Stomach smooth muscle (tissue), 2 donors: Measurements from ENCODE around the gene SLC22A14.

Experiments used
- H3K27ac ChIP-seq: one replicate; pipeline ENCODE4 v1.7.0; 2013; ENCODE audit warnings: mild to moderate bottlenecking, low read length, inconsistent platforms
- H3K27me3 ChIP-seq, 2 donors: one replicate each; pipeline ENCODE4 v1.7.0; 2013; ENCODE audit warnings: low read length in 2 of 2; ENCODE audit not compliant: insufficient read depth in 2 of 2, control insufficient read depth in 1 of 2
- H3K36me3 ChIP-seq, 2 donors: one replicate each; pipeline ENCODE4 v1.7.0; 2013; ENCODE audit warnings: low read length in 2 of 2; ENCODE audit not compliant: control insufficient read depth in 2 of 2, insufficient read depth in 2 of 2
- H3K4me1 ChIP-seq: one replicate; pipeline ENCODE4 v1.7.0; 2013; ENCODE audit warnings: low read length; ENCODE audit not compliant: control insufficient read depth, insufficient read depth
- H3K4me3 ChIP-seq, 2 donors: one replicate each; pipeline ENCODE4 v1.7.0; 2013; ENCODE audit warnings: low read length in 2 of 2
- H3K9ac ChIP-seq, 2 donors: one replicate each; pipeline ENCODE4 v1.7.0; 2013; ENCODE audit warnings: low read length in 2 of 2, mild to moderate bottlenecking in 1 of 2
- H3K9me3 ChIP-seq, 2 donors: one replicate each; pipeline ENCODE4 v1.7.0; 2013; ENCODE audit warnings: low read length in 2 of 2; ENCODE audit not compliant: control insufficient read depth in 2 of 2
- donor health status: healthy.
- donor health status: Pancreatic carcinoma.

Gene SLC22A14

GRCh38 chr3:38325256-38325655, 43.2 kb downstream of the SLC22A14 start:
- Histone ChIP-seq H3K4me3 (no peak overlapping the region), H3K9me3 (no peaks in the 10 kb centered on the region), H3K9ac (no peak overlapping the region)

GRCh38 chr3:38327335-38328009, 45.4 kb downstream of the SLC22A14 start:
- Histone ChIP-seq H3K4me3 (no peak overlapping the region), H3K4me1 (no peaks in the 10 kb centered on the region), H3K9ac (no peak overlapping the region), H3K27ac (no peak overlapping the region), H3K9me3 (no peaks in the 10 kb centered on the region), H3K27me3 (no peaks in the 10 kb centered on the region), H3K36me3 (no peaks in the 10 kb centered on the region)

More at GRCh38 chr3:38325256-38325655, 43.2 kb downstream of the SLC22A14 start:
- H3K27me3 ChIP-seq = no peaks in the 10 kb centered on the region
- H3K27ac ChIP-seq = no peak overlapping the region
- no peaks in the 10 kb centered on the region for H3K4me1 ChIP-seq
- H3K36me3 ChIP-seq = no peaks in the 10 kb centered on the region

GRCh38 chr3:38331257-38332022, 49.3 kb downstream of the SLC22A14 start:
- H3K36me3 ChIP-seq = no peaks in the 10 kb centered on the region
- no peaks in the 10 kb centered on the region for H3K9me3 ChIP-seq
- no peaks in the 10 kb centered on the region for H3K27me3 ChIP-seq

GRCh38 chr3:38332201-38332600, 50.1 kb downstream of the SLC22A14 start:
- Histone ChIP-seq H3K36me3 (no peaks in the 10 kb centered on the region), H3K4me1 (no peaks in the 10 kb centered on the region), H3K27ac (no peak overlapping the region), H3K27me3 (no peaks in the 10 kb centered on the region), H3K9me3 (no peaks in the 10 kb centered on the region), H3K9ac (no peak overlapping the region), H3K4me3 (no peak overlapping the region)

More at GRCh38 chr3:38331257-38332022, 49.3 kb downstream of the SLC22A14 start:
- H3K27ac ChIP-seq = no peak overlapping the region
- H3K4me3 ChIP-seq = no peak overlapping the region
- no peak overlapping the region for H3K9ac ChIP-seq
- H3K4me1 ChIP-seq = no peaks in the 10 kb centered on the region

- Histone ChIP-seq H3K4me3 (no peak overlapping the region), H3K27ac (no peak overlapping the region), H3K4me1 (no peaks in the 10 kb centered on the region), H3K27me3 (no peaks in the 10 kb centered on the region), H3K36me3 (no peaks in the 10 kb centered on the region), H3K9ac (no peak overlapping the region), H3K9me3 (no peaks in the 10 kb centered on the region)
Observed at GRCh38 chr3:38334142-38335055, 52.3 kb downstream of the SLC22A14 start.

GRCh38 chr3:38335263-38335662, 53.2 kb downstream of the SLC22A14 start:
- Histone ChIP-seq H3K4me1 (no peaks in the 10 kb centered on the region), H3K36me3 (no peaks in the 10 kb centered on the region), H3K27ac (no peak overlapping the region), H3K27me3 (no peaks in the 10 kb centered on the region), H3K9ac (no peak overlapping the region), H3K4me3 (no peak overlapping the region), H3K9me3 (no peaks in the 10 kb centered on the region)

- H3K36me3 ChIP-seq = no peaks in the 10 kb centered on the region
Observed at GRCh38 chr3:38337703-38338102, 55.6 kb downstream of the SLC22A14 start.

GRCh38 chr3:38343797-38344594, 61.9 kb downstream of the SLC22A14 start:
- H3K27ac ChIP-seq = no peak overlapping the region
- no peaks in the 10 kb centered on the region for H3K9me3 ChIP-seq
- H3K36me3 ChIP-seq = no peaks in the 10 kb centered on the region
- no peak overlapping the region for H3K9ac ChIP-seq
- peaks cover 8% of the 10 kb centered on the region for H3K4me1 ChIP-seq
- H3K4me3 ChIP-seq = no peak overlapping the region
- H3K27me3 ChIP-seq = no peaks in the 10 kb centered on the region

More at GRCh38 chr3:38337703-38338102, 55.6 kb downstream of the SLC22A14 start:
- Histone ChIP-seq H3K4me1 (no peaks in the 10 kb centered on the region), H3K9ac (no peak overlapping the region), H3K27ac (no peak overlapping the region), H3K9me3 (no peaks in the 10 kb centered on the region), H3K4me3 (no peak overlapping the region), H3K27me3 (no peaks in the 10 kb centered on the region)

- H3K36me3 ChIP-seq = no peaks in the 10 kb centered on the region
- peak overlapping the region in 1 of 2 donors; percentile 80 for H3K4me3 ChIP-seq
- no peak overlapping the region for H3K27ac ChIP-seq
- peaks cover 8% of the 10 kb centered on the region for H3K4me1 ChIP-seq
- no peaks in the 10 kb centered on the region for H3K27me3 ChIP-seq
- no peak overlapping the region for H3K9ac ChIP-seq
- no peaks in the 10 kb centered on the region for H3K9me3 ChIP-seq
Observed at GRCh38 chr3:38345879-38346586, 63.9 kb downstream of the SLC22A14 start.
